Stimulated activated CD4-positive, alpha-beta T cell treated with anti-CD3 and anti-CD28 coated beads, Interleukin-12 subunit alpha, Interleukin-12 subunit beta, amount 100 ng/mL, for 24 hours (primary cell): ENCODE measurements around the gene ACVR1.
A peak's percentile ranks its signal among the peaks of the same experiment; 100 is the strongest.

Experiments used
- DNase-seq, 2 experiments: peaks; one replicate each; pipeline ENCODE4 v3.0.0-alpha.2; 2020; ENCODE audit warnings: low read depth in 2 of 2

Gene ACVR1

GRCh38 chr2:157856187-157856515, 20.0 kb downstream of the ACVR1 start:
- DNase-seq: no peak

- DNase-seq: no peak
These were observed 22.3 kb downstream of the ACVR1 start for GRCh38 chr2:157853820-157854219.

- no peak for DNase-seq
These were observed 22.9 kb downstream of the ACVR1 start for GRCh38 chr2:157853211-157853610.

- no peak for DNase-seq
These were observed 26.5 kb downstream of the ACVR1 start for GRCh38 chr2:157849591-157849990.

- DNase-seq: no peak
These were observed 27.9 kb downstream of the ACVR1 start for GRCh38 chr2:157848213-157848612.

GRCh38 chr2:157845081-157845480, 31.0 kb downstream of the ACVR1 start:
- DNase-seq: no peak

- no peak for DNase-seq
These were observed 32.2 kb downstream of the ACVR1 start for GRCh38 chr2:157843935-157844334.

- DNase-seq: no peak
These were observed 33.0 kb downstream of the ACVR1 start for GRCh38 chr2:157843081-157843480.

- DNase-seq: no peak
These were observed 33.8 kb downstream of the ACVR1 start for GRCh38 chr2:157842106-157842879.

- DNase-seq: no peak
These were observed 34.6 kb downstream of the ACVR1 start for GRCh38 chr2:157841485-157841884.

GRCh38 chr2:157840568-157841156, 35.5 kb downstream of the ACVR1 start:
- DNase-seq: no peak

GRCh38 chr2:157839822-157840221, 36.3 kb downstream of the ACVR1 start:
- no peak for DNase-seq

- no peak for DNase-seq
These were observed 36.8 kb downstream of the ACVR1 start for GRCh38 chr2:157839162-157839801.

- DNase-seq: peak in 1 of 2 experiments; percentile 7
These were observed 37.5 kb downstream of the ACVR1 start for GRCh38 chr2:157838442-157839161.

- DNase-seq: no peak
These were observed 38.2 kb downstream of the ACVR1 start for GRCh38 chr2:157837851-157838441.

GRCh38 chr2:157836531-157836930, 39.6 kb downstream of the ACVR1 start:
- DNase-seq: no peak

- no peak for DNase-seq
These were observed 40.7 kb downstream of the ACVR1 start for GRCh38 chr2:157835425-157835824.

GRCh38 chr2:157835006-157835405, 41.1 kb downstream of the ACVR1 start:
- DNase-seq: no peak

GRCh38 chr2:157833721-157834120, 42.4 kb downstream of the ACVR1 start:
- DNase-seq: no peak

GRCh38 chr2:157831573-157832315, 44.4 kb downstream of the ACVR1 start:
- DNase-seq: no peak
